ENCODE results near the gene NCEH1. TPM values are rescaled to one million over a fixed set of nuclear protein-coding genes. Genes with fewer than 3 reads are reported as not detected.

NCEH1 gene
- total and polyA plus RNA-seq, 10 donors: 3.8 to 30.7 (median 16.9) TPM

- Histone ChIP-seq H3K27me3 (replicated peaks in 1 of 7) (no peaks in the 10 kb centered on the region), H3K4me1 (peaks cover 10 to 49% (median 21%) of the 10 kb centered on the region in 6 donors), H3K4me3 (peak overlapping the region in 7 of 8 donors; percentile 69 to 92 (median 76)), H3K9me3 (no peaks in the 10 kb centered on the region), H3K27ac (peak overlapping the region; percentile 58 to 88 (median 84)), H3K36me3 (no peaks in the 10 kb centered on the region)
- DNase-seq: no peak
- intact Hi-C loops (cut with DNase I; ENCODE audit: low total_unique reads): no loop called here
- peak in 1 of 11 experiments; percentile 7 for TF ChIP-seq CTCF (IDR thresholded peaks at IDR 0.05 in 8 of 11, conservative IDR thresholded peaks at IDR 0.05 in 3 of 11)
- TF ChIP-seq POLR2AphosphoS5 (IDR thresholded peaks at IDR 0.05): no peak
- WGBS, 5 donors: 27 to 46% (median 33%) methylated on average over 2 of the region's 2 CpGs
Measured at GRCh38 chr3:172711454-172711795, 558 bp upstream of the NCEH1 start.

GRCh38 chr3:172709774-172710663, 848 bp downstream of the NCEH1 start:
- 4 to 7% (median 5%) methylated on average over 16 to 17 of the region's 17 CpGs for WGBS, 5 donors
- Histone ChIP-seq H3K4me1 (peaks cover 10 to 42% (median 21%) of the 10 kb centered on the region in 6 donors), H3K27me3 (replicated peaks in 1 of 7) (no peaks in the 10 kb centered on the region), H3K27ac (peak overlapping the region; percentile 58 to 88 (median 84)), H3K36me3 (no peaks in the 10 kb centered on the region), H3K9me3 (no peaks in the 10 kb centered on the region), H3K4me3 (peak overlapping the region; percentile 69 to 92 (median 80))
- peak; percentile 77 for DNase-seq
- intact Hi-C loops (cut with DNase I; ENCODE audit: low total_unique reads): no loop called here
- TF ChIP-seq CTCF (IDR thresholded peaks at IDR 0.05 in 8 of 11, conservative IDR thresholded peaks at IDR 0.05 in 3 of 11) (no peak), POLR2A (IDR thresholded peaks at IDR 0.05) (no peak), POLR2AphosphoS5 (IDR thresholded peaks at IDR 0.05) (no peak)

- Histone ChIP-seq H3K36me3 (no peaks in the 10 kb centered on the region), H3K9me3 (no peaks in the 10 kb centered on the region), H3K27me3 (replicated peaks in 1 of 7) (no peaks in the 10 kb centered on the region), H3K27ac (peak overlapping the region in 3 of 8 donors; percentile 84 to 88 (median 87)), H3K4me1 (peaks cover 10 to 42% (median 21%) of the 10 kb centered on the region in 6 donors), H3K4me3 (peak overlapping the region in 4 of 8 donors; percentile 69 to 86 (median 79))
- DNase-seq: no peak
- WGBS, 5 donors: 84 to 90% (median 87%) methylated on average over 2 of the region's 2 CpGs
- TF ChIP-seq CTCF (IDR thresholded peaks at IDR 0.05 in 8 of 11, conservative IDR thresholded peaks at IDR 0.05 in 3 of 11) (no peak), POLR2A (IDR thresholded peaks at IDR 0.05) (no peak), POLR2AphosphoS5 (IDR thresholded peaks at IDR 0.05) (no peak)
- intact Hi-C loops (cut with DNase I; ENCODE audit: low total_unique reads): no loop called here
Measured at GRCh38 chr3:172708921-172709773, 1.7 kb downstream of the NCEH1 start.

Data from spleen (tissue), 11 donors.